Measurements from ENCODE around the gene PDZRN4. TPM values are rescaled to one million over a fixed set of nuclear protein-coding genes. Genes with fewer than 3 reads are reported as not detected.

Gene PDZRN4
- total and polyA plus RNA-seq, 2 donors (not counting 3 experiments of a cell fraction or from before 2014, with no cell fraction given): not detected

GRCh38 chr12:41528874-41529273, 340.8 kb downstream of the PDZRN4 start:
- FAIRE-seq (no peak), DNase-seq (ENCODE audit: low read depth, low spot score) (no peak)
- no peaks in the 10 kb centered on the region for H3K79me2 ChIP-seq (ENCODE audit: control insufficient read depth, insufficient read depth, low read length)
- intact Hi-C loops (cut with micrococcal nuclease): loop anchor here (10.0 kb wide), 4 partner anchors 136 to 566 kb away; no protein-coding TSS in a partner anchor
- ChIA-PET POLR2A (no interaction called here), CTCF (no interaction called here)
- H3K9me1 ChIP-seq (replicated peaks; ENCODE audit: control insufficient read depth, extremely low read depth, insufficient read depth, low read length): no peaks in the 10 kb centered on the region
- H3K9me3 ChIP-seq (replicated peaks; ENCODE audit: control insufficient read depth, insufficient read depth, low read length): no peaks in the 10 kb centered on the region
- BruUV-seq (replicated peaks): no TSS peak
- no peaks in the 10 kb centered on the region for H3K36me3 ChIP-seq (ENCODE audit: control insufficient read depth in 2 of 2, extremely low read depth in 1 of 2, insufficient read depth in 2 of 2, low read length in 2 of 2)
- no peak overlapping the region for H3K9ac ChIP-seq (replicated peaks; ENCODE audit: extremely low read depth, insufficient read depth, low read length)
- no peak overlapping the region for H3K27ac ChIP-seq (ENCODE audit: insufficient read depth, low read depth, low read length)
- no peak for TF ChIP-seq CTCF (IDR thresholded peaks at IDR 0.05; ENCODE audit: extremely low read depth in 1 of 2, insufficient read depth in 1 of 2, low read depth in 1 of 2, low read length in 2 of 2)
- TF ChIP-seq POLR2AphosphoS5 (IDR thresholded peaks at IDR 0.05; ENCODE audit: insufficient read depth, low read depth, low read length): no peak
- no peak for TF ChIP-seq JUN (IDR thresholded peaks at IDR 0.05; ENCODE audit: borderline replicate concordance, insufficient read depth, insufficient read length, low read depth)
- TF ChIP-seq MAX (IDR thresholded peaks at IDR 0.05; ENCODE audit: insufficient read depth, insufficient read length): no peak
- TF ChIP-seq FOS (IDR thresholded peaks at IDR 0.05; ENCODE audit: borderline replicate concordance, insufficient read depth, low read length): no peak
- no peak for TF ChIP-seq EZH2 (IDR thresholded peaks at IDR 0.05; ENCODE audit: borderline replicate concordance, low read depth, low read length, severe bottlenecking)
- no peak for TF ChIP-seq GATA2 (IDR thresholded peaks at IDR 0.05; ENCODE audit: insufficient read depth, insufficient read length, low read depth, low read length)
- no peak for TF ChIP-seq MYC (IDR thresholded peaks at IDR 0.05; ENCODE audit: low read depth, low read length)
- no peak for TF ChIP-seq POLR2A (IDR thresholded peaks at IDR 0.05; ENCODE audit: low read depth, low read length)
- H3K27me3 ChIP-seq (ENCODE audit: control insufficient read depth in 2 of 2, insufficient read depth in 2 of 2, low read length in 2 of 2): no peaks in the 10 kb centered on the region
- no peak overlapping the region for H3K4me3 ChIP-seq (replicated peaks in 1 of 3; ENCODE audit: insufficient read depth in 1 of 3, low read depth in 1 of 3, low read length in 3 of 3)
- no peaks in the 10 kb centered on the region for H3K4me1 ChIP-seq (ENCODE audit: control insufficient read depth, extremely low read depth, insufficient read depth, low read length)
- no peaks in the 10 kb centered on the region for H4K20me1 ChIP-seq (replicated peaks; ENCODE audit: control insufficient read depth, extremely low read depth, insufficient read depth, low read length)
- dilution Hi-C loops (cut with MboI; ENCODE audit: extremely low pct_ligation_motif_present, low sequenced_read_pairs): no loop called here
- no peak overlapping the region for H2AFZ ChIP-seq (ENCODE audit: low read depth, low read length)
- H3K4me2 ChIP-seq (ENCODE audit: insufficient read depth, low read length): no peak overlapping the region
